ENCODE results near the gene FYTTD1.

Gene FYTTD1

GRCh38 chr3:197756704-197757103, 7.0 kb downstream of the FYTTD1 start:
- TF ChIP-seq EZH2 (IDR thresholded peaks at IDR 0.05; ENCODE audit: borderline replicate concordance, low read depth, low read length, severe bottlenecking) (no peak), CTCF (IDR thresholded peaks at IDR 0.05; ENCODE audit: borderline replicate concordance, extremely low read depth, low read length, poor library complexity, severe bottlenecking) (no peak)
- peaks cover 32% of the 10 kb centered on the region for H3K36me3 ChIP-seq (ENCODE audit: insufficient read depth, low read length)
- no peaks in the 10 kb centered on the region for H3K9me3 ChIP-seq (ENCODE audit: insufficient read depth, low read length, severe bottlenecking)
- H2AFZ ChIP-seq (ENCODE audit: low read depth, low read length) = no peak overlapping the region
- H3K27ac ChIP-seq (ENCODE audit: low read length) = no peak overlapping the region
- H3K27me3 ChIP-seq (ENCODE audit: insufficient read depth, low read length, poor library complexity) = no peaks in the 10 kb centered on the region
- ATAC-seq (ENCODE audit: insufficient read depth, low read depth) (no peak), DNase-seq (no peak)
- peaks cover 17% of the 10 kb centered on the region for H4K20me1 ChIP-seq (ENCODE audit: insufficient read depth, low read length)
- H3K4me1 ChIP-seq (ENCODE audit: insufficient read depth, low read length) = peaks cover 13% of the 10 kb centered on the region
- H3K9ac ChIP-seq (ENCODE audit: low read depth, low read length) = no peak overlapping the region
- H3K4me3 ChIP-seq (ENCODE audit: low read depth in 1 of 2, low read length in 2 of 2) = no peak overlapping the region
- H3K4me2 ChIP-seq (ENCODE audit: insufficient read depth, low read length) = no peak overlapping the region
- H3K79me2 ChIP-seq (ENCODE audit: insufficient read depth, low read length) = peaks cover 41% of the 10 kb centered on the region

GRCh38 chr3:197758512-197758911, 8.8 kb downstream of the FYTTD1 start:
- no peak overlapping the region for H3K27ac ChIP-seq (ENCODE audit: low read length)
- peaks cover 3% of the 10 kb centered on the region; the same call in 1 of the 2 replicates for H4K20me1 ChIP-seq (ENCODE audit: insufficient read depth, low read length)
- H3K9ac ChIP-seq (ENCODE audit: low read depth, low read length) = no peak overlapping the region
- no peaks in the 10 kb centered on the region for H3K27me3 ChIP-seq (ENCODE audit: insufficient read depth, low read length, poor library complexity)
- H3K4me1 ChIP-seq (ENCODE audit: insufficient read depth, low read length) = no peaks in the 10 kb centered on the region
- DNase-seq (no peak), ATAC-seq (ENCODE audit: insufficient read depth, low read depth) (no peak)
- peaks cover 38% of the 10 kb centered on the region for H3K36me3 ChIP-seq (ENCODE audit: insufficient read depth, low read length)
- peaks cover 24% of the 10 kb centered on the region for H3K79me2 ChIP-seq (ENCODE audit: insufficient read depth, low read length)
- H2AFZ ChIP-seq (ENCODE audit: low read depth, low read length) = no peak overlapping the region
- H3K4me2 ChIP-seq (ENCODE audit: insufficient read depth, low read length) = no peak overlapping the region
- no peak for TF ChIP-seq EZH2 (IDR thresholded peaks at IDR 0.05; ENCODE audit: borderline replicate concordance, low read depth, low read length, severe bottlenecking)
- TF ChIP-seq CTCF (IDR thresholded peaks at IDR 0.05; ENCODE audit: borderline replicate concordance, extremely low read depth, low read length, poor library complexity, severe bottlenecking) = no peak
- H3K4me3 ChIP-seq (ENCODE audit: low read depth in 1 of 2, low read length in 2 of 2) = no peak overlapping the region
- H3K9me3 ChIP-seq (ENCODE audit: insufficient read depth, low read length, severe bottlenecking) = no peaks in the 10 kb centered on the region

- H3K36me3 ChIP-seq (ENCODE audit: insufficient read depth, low read length) = peaks cover 51% of the 10 kb centered on the region
- TF ChIP-seq EZH2 (IDR thresholded peaks at IDR 0.05; ENCODE audit: borderline replicate concordance, low read depth, low read length, severe bottlenecking) (no peak), CTCF (IDR thresholded peaks at IDR 0.05; ENCODE audit: borderline replicate concordance, extremely low read depth, low read length, poor library complexity, severe bottlenecking) (no peak)
- 0 out of 2 replicates have a peak, but pooled peaks cover 4% of the 10 kb centered on the region for H3K79me2 ChIP-seq (ENCODE audit: insufficient read depth, low read length)
- no peak overlapping the region for H3K27ac ChIP-seq (ENCODE audit: low read length)
- H3K9me3 ChIP-seq (ENCODE audit: insufficient read depth, low read length, severe bottlenecking) = no peaks in the 10 kb centered on the region
- DNase-seq (no peak), ATAC-seq (ENCODE audit: insufficient read depth, low read depth) (no peak)
- no peaks in the 10 kb centered on the region for H3K27me3 ChIP-seq (ENCODE audit: insufficient read depth, low read length, poor library complexity)
- no peak overlapping the region for H3K4me3 ChIP-seq (ENCODE audit: low read depth in 1 of 2, low read length in 2 of 2)
- H3K4me2 ChIP-seq (ENCODE audit: insufficient read depth, low read length) = no peak overlapping the region
- H3K9ac ChIP-seq (ENCODE audit: low read depth, low read length) = no peak overlapping the region
- H3K4me1 ChIP-seq (ENCODE audit: insufficient read depth, low read length) = no peaks in the 10 kb centered on the region
- no peak overlapping the region for H2AFZ ChIP-seq (ENCODE audit: low read depth, low read length)
- H4K20me1 ChIP-seq (ENCODE audit: insufficient read depth, low read length) = peaks cover 3% of the 10 kb centered on the region; the same call in 1 of the 2 replicates
Measured at GRCh38 chr3:197761784-197762183, 12.1 kb downstream of the FYTTD1 start.

- TF ChIP-seq CTCF (IDR thresholded peaks at IDR 0.05; ENCODE audit: borderline replicate concordance, extremely low read depth, low read length, poor library complexity, severe bottlenecking) = no peak
- no peak for TF ChIP-seq EZH2 (IDR thresholded peaks at IDR 0.05; ENCODE audit: borderline replicate concordance, low read depth, low read length, severe bottlenecking)
- no peak overlapping the region for H3K4me2 ChIP-seq (ENCODE audit: insufficient read depth, low read length)
- H3K27ac ChIP-seq (ENCODE audit: low read length) = no peak overlapping the region
- H3K9me3 ChIP-seq (ENCODE audit: insufficient read depth, low read length, severe bottlenecking) = no peaks in the 10 kb centered on the region
- no peaks in the 10 kb centered on the region for H4K20me1 ChIP-seq (ENCODE audit: insufficient read depth, low read length)
- ATAC-seq (ENCODE audit: insufficient read depth, low read depth) = no peak
- H3K27me3 ChIP-seq (ENCODE audit: insufficient read depth, low read length, poor library complexity) = no peaks in the 10 kb centered on the region
- no peaks in the 10 kb centered on the region for H3K79me2 ChIP-seq (ENCODE audit: insufficient read depth, low read length)
- DNase-seq = no peak
- H3K4me3 ChIP-seq (ENCODE audit: low read depth in 1 of 2, low read length in 2 of 2) = no peak overlapping the region
- H3K36me3 ChIP-seq (ENCODE audit: insufficient read depth, low read length) = peaks cover 76% of the 10 kb centered on the region
- H3K4me1 ChIP-seq (ENCODE audit: insufficient read depth, low read length) = no peaks in the 10 kb centered on the region
- no peak overlapping the region for H2AFZ ChIP-seq (ENCODE audit: low read depth, low read length)
- no peak overlapping the region for H3K9ac ChIP-seq (ENCODE audit: low read depth, low read length)
Measured at GRCh38 chr3:197775317-197775716, 25.6 kb downstream of the FYTTD1 start.
